A549 (cell line): Measurements from ENCODE around the gene SLAIN2. TPM values are rescaled to one million over a fixed set of nuclear protein-coding genes. Genes with fewer than 3 reads are reported as not detected.

ENCODE experiments used
- ATAC-seq, 2 experiments: fragments of 200-7000 bp in 1 of 2; fragments of >200 bp in 1 of 2; cut with Nextera tagmentation in 1 of 2; cut with Tn5 transposase in 1 of 2; 3 replicates each; pipeline versions ENCODE4 v1.8.0 to v1.9.1; 2018 to 2020; ENCODE audit warnings: mild to moderate bottlenecking in 1 of 2, moderate library complexity in 1 of 2
- CTCF ChIA-PET: fragments of 300-600 bp; sonication (Branson Sonifier 250); formaldehyde crosslinking; extraction: SDS; loops from one replicate; lab custom pipeline; 2021; ENCODE audit warnings: antibody characterized with exemption, inconsistent platforms; lab: Yijun Ruan, JAX
- POLR2A ChIA-PET: fragments of 350-600 bp; formaldehyde crosslinking; extraction: SDS; loops from one replicate; lab custom pipeline; 2021; ENCODE audit warnings: antibody characterized with exemption, inconsistent platforms; lab: Yijun Ruan, JAX
- DNase-seq, 2 experiments: peaks; one replicate each; pipeline versions ENCODE4 v3.0.0 to v3.0.0-alpha.2; 2011 to 2016; ENCODE audit warnings: low read depth in 1 of 2, low spot score in 1 of 2
- FAIRE-seq: peaks from 2 replicates; lab custom pipeline; 2011; peaks lifted over from hg19 to GRCh38; lab: Jason Lieb, UNC
- H3K27ac ChIP-seq, 2 experiments: fragments of >200 bp; sonication (Bioruptor Twin); formaldehyde crosslinking; 3 replicates each; pipeline ENCODE4 v1.5.1; 2016 to 2017
- H3K4me1 ChIP-seq: fragments of >200 bp; sonication (Bioruptor Twin); formaldehyde crosslinking; 3 replicates; pipeline ENCODE4 v1.6.1; 2016
- H3K4me2 ChIP-seq: fragments of >200 bp; sonication (Bioruptor Twin); formaldehyde crosslinking; 3 replicates; pipeline ENCODE4 v1.6.1; 2016
- H3K4me3 ChIP-seq: fragments of >200 bp; sonication (Bioruptor Twin); formaldehyde crosslinking; 3 replicates; pipeline ENCODE4 v1.5.1; 2016
- H3K9me3 ChIP-seq: fragments of >200 bp; sonication (Bioruptor Twin); formaldehyde crosslinking; 3 replicates; pipeline ENCODE4 v1.6.1; 2016
- ATOH8 ChIP-seq: fragments of 250-450 bp; sonication (Bioruptor Pico); IDR thresholded peaks from 2 replicates; pipeline ENCODE4 v1.5.0; 2020; ENCODE audit warnings: low read depth, mild to moderate bottlenecking, moderate library complexity
- CTCF ChIP-seq: fragments of >200 bp; sonication (Bioruptor Twin); formaldehyde crosslinking; IDR thresholded peaks from 3 replicates; pipeline ENCODE4 v1.5.1; 2016
- EHMT2 ChIP-seq: fragments of 200-600 bp; sonication (generic); IDR thresholded peaks from 2 replicates; pipeline ENCODE4 v1.6.1; 2016; ENCODE audit warnings: antibody characterized with exemption, low read depth, mild to moderate bottlenecking, moderate library complexity
- EP300 ChIP-seq, 2 experiments: fragments of >200 bp; sonication (Bioruptor Twin); formaldehyde crosslinking; IDR thresholded peaks; 2 replicates in 1 of 2; 3 replicates in 1 of 2; pipeline ENCODE4 v1.6.1; 2016 to 2017
- FOSL2 ChIP-seq, 2 experiments: fragments of 450-650 bp in 1 of 2; fragments of >200 bp in 1 of 2; sonication (Bioruptor Twin) in 1 of 2; formaldehyde crosslinking; IDR thresholded peaks; 2 replicates each; pipeline versions ENCODE4 v1.5.0 to v1.6.1; 2016 to 2020; ENCODE audit warnings: mild to moderate bottlenecking in 1 of 2, moderate library complexity in 1 of 2
- FOXS1 ChIP-seq: fragments of 250-450 bp; sonication (Bioruptor Pico); IDR thresholded peaks from 2 replicates; pipeline ENCODE4 v1.5.0; 2020; ENCODE audit warnings: mild to moderate bottlenecking, moderate library complexity
- HDAC2 ChIP-seq: fragments of 200-600 bp; sonication (generic); IDR thresholded peaks from 2 replicates; pipeline ENCODE4 v1.6.1; 2016
- KDM5A ChIP-seq: fragments of 200-600 bp; sonication (generic); IDR thresholded peaks from 2 replicates; pipeline ENCODE4 v1.6.1; 2016; ENCODE audit warnings: antibody characterized with exemption, mild to moderate bottlenecking
- MAFK ChIP-seq: fragments of 450-650 bp; IDR thresholded peaks from 2 replicates; pipeline ENCODE4 v1.6.1; 2014; ENCODE audit not compliant: partially characterized antibody
- MYC ChIP-seq: IDR thresholded peaks from 2 replicates; pipeline ENCODE4 v1.6.1; 2012; ENCODE audit warnings: mild to moderate bottlenecking, inconsistent platforms, low read length, improper control_type of control experiment, borderline replicate concordance
- POLR2A ChIP-seq: IDR thresholded peaks from 2 replicates; pipeline ENCODE4 v1.6.1; 2012; ENCODE audit warnings: mild to moderate bottlenecking, low read length
- RAD21 ChIP-seq, 2 experiments: fragments of >200 bp in 1 of 2; sonication (Bioruptor Twin) in 1 of 2; formaldehyde crosslinking in 1 of 2; IDR thresholded peaks in 1 of 2; conservative IDR thresholded peaks in 1 of 2; 2 replicates in 1 of 2; 3 replicates in 1 of 2; pipeline ENCODE4 v1.6.1; 2012 to 2018; ENCODE audit warnings: inconsistent platforms in 1 of 2
- RFX5 ChIP-seq: fragments of 450-650 bp; IDR thresholded peaks from 2 replicates; pipeline ENCODE4 v1.7.1; 2014; ENCODE audit warnings: antibody characterized with exemption, mild to moderate bottlenecking, moderate library complexity
- RNF2 ChIP-seq: fragments of 200-600 bp; sonication (generic); IDR thresholded peaks from 2 replicates; pipeline ENCODE4 v1.6.1; 2016; ENCODE audit warnings: low read depth, mild to moderate bottlenecking, antibody characterized with exemption, moderate library complexity, borderline replicate concordance
- SREBF2 ChIP-seq: fragments of 450-650 bp; IDR thresholded peaks from 2 replicates; pipeline ENCODE4 v1.6.1; 2014; ENCODE audit warnings: mild to moderate bottlenecking, moderate library complexity
- USF2 ChIP-seq: fragments of 450-650 bp; IDR thresholded peaks from 2 replicates; pipeline ENCODE4 v1.6.1; 2014; ENCODE audit warnings: antibody characterized with exemption
- ZC3H11A ChIP-seq: fragments of 450-650 bp; IDR thresholded peaks from 2 replicates; pipeline ENCODE4 v1.6.1; 2014; ENCODE audit warnings: antibody characterized with exemption, mild to moderate bottlenecking
- ZSCAN20 ChIP-seq: fragments of 250-450 bp; sonication (Bioruptor Pico); IDR thresholded peaks from 2 replicates; pipeline ENCODE4 v1.8.0; 2022; ENCODE audit warnings: mild to moderate bottlenecking, moderate library complexity
- WGBS: methylation state at CpG from one replicate; pipeline ENCODE4 v1.1.6; 2017; ENCODE audit errors: missing lambda C conversion rate; 5-methylcytosine and 5-hydroxymethylcytosine counted together
- polyA plus RNA-seq, 4 experiments: library from polyadenylated mRNA; depleted of rRNA in 3 of 4; stranded (reverse); fragments of >200 nt; fragmentation: RNase III in 1 of 4; extraction: RNeasy Plus Mini Kit Qiagen cat#74134 plus additional on column Dnase treatment in 1 of 4; gene quantifications; 2 replicates in 3 of 4; 3 replicates in 1 of 4; pipeline ENCODE4 v1.2.3, GENCODE V29; 2011 to 2017
- TF ChIP-seq, protein P1 (sequence below): IDR thresholded peaks from 2 replicates; pipeline ENCODE4 v1.6.1; 2012; ENCODE audit warnings: low read depth, borderline replicate concordance

SLAIN2 gene
- polyA plus RNA-seq, 2 of the 4 experiments (the other 2 are of a cell fraction) = 14.4 to 14.6 TPM

DNA sequence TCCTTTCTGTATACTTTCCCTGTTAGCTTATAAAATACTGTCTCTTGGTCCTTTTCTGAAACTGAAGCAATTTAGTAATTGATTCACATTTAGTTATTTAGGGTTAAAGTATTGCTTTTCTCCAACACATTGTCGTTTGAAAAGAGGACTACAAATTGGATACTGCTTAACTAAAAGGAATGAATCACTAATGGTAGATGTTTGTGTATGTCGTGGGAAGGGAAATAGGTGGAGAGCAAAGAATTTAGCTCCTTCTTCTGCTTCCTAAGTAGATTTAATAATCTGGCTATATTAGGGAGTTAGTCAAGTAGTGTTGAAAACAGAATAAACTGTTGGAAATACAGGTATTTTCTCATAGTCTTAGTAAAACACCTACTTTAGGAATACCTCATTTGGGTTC, 27.9 kb downstream of the SLAIN2 start:
- CTCF ChIA-PET = no interaction called here
- H3K4me1 ChIP-seq = peaks cover 23% of the 10 kb centered on the region
- 3% methylated on average over 2 of the region's 2 CpGs for WGBS
- FAIRE-seq (no peak), ATAC-seq (no peak), DNase-seq (no peak)
- POLR2A ChIA-PET = no interaction called here
- no peak for TF ChIP-seq USF2
- TF ChIP-seq RFX5 = no peak
- no peak for TF ChIP-seq HDAC2
- TF ChIP-seq ZSCAN20 (CRISPR knock-in tag) = no peak
- no peak for TF ChIP-seq CTCF
- TF ChIP-seq KDM5A = no peak
- TF ChIP-seq POLR2A = no peak
- no peak for TF ChIP-seq EHMT2
- TF ChIP-seq, protein P1, sequence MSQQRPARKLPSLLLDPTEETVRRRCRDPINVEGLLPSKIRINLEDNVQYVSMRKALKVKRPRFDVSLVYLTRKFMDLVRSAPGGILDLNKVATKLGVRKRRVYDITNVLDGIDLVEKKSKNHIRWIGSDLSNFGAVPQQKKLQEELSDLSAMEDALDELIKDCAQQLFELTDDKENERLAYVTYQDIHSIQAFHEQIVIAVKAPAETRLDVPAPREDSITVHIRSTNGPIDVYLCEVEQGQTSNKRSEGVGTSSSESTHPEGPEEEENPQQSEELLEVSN = no peak
- no peak for TF ChIP-seq ZC3H11A
- TF ChIP-seq FOSL2 (IDR thresholded peaks at IDR 0.05) = no peak
- TF ChIP-seq FOSL2 (CRISPR knock-in tag; IDR thresholded peaks at IDR 0.05) = no peak
- TF ChIP-seq RNF2 = no peak
- TF ChIP-seq SREBF2 = no peak
- no peak for TF ChIP-seq MAFK
- no peak for TF ChIP-seq MYC
- no peak for TF ChIP-seq EP300 (IDR thresholded peaks at IDR 0.05)
- no peak for TF ChIP-seq RAD21 (conservative IDR thresholded peaks at IDR 0.05 in 1 of 2, IDR thresholded peaks at IDR 0.05 in 1 of 2)
- no peak overlapping the region for H3K27ac ChIP-seq
- peak overlapping the region; percentile 42; the same call in 2 of the 3 replicates for H3K4me2 ChIP-seq
- no peaks in the 10 kb centered on the region for H3K9me3 ChIP-seq
- no peak overlapping the region for H3K4me3 ChIP-seq

GRCh38 chr4:48369771-48370170, 28.4 kb downstream of the SLAIN2 start:
- WGBS = 70% methylated on average over 2 of the region's 2 CpGs
- Histone ChIP-seq H3K4me1 (peaks cover 25% of the 10 kb centered on the region), H3K4me3 (no peak overlapping the region), H3K27ac (no peak overlapping the region), H3K9me3 (no peaks in the 10 kb centered on the region), H3K4me2 (peak overlapping the region; percentile 42; the same call in 2 of the 3 replicates)
- ATAC-seq = no peak
- TF ChIP-seq FOXS1 (CRISPR knock-in tag) (no peak), ATOH8 (CRISPR knock-in tag) (no peak), POLR2A (no peak)
- ChIA-PET CTCF (no interaction called here), POLR2A (no interaction called here)
- no peak for FAIRE-seq
- DNase-seq = no peak
